K562 (cell line): ENCODE measurements around the gene F12. TPM values are rescaled to one million over a fixed set of nuclear protein-coding genes. Genes with fewer than 3 reads are reported as not detected.

Experiments
- CBX5 ChIP-seq: IDR thresholded peaks from 2 replicates; pipeline ENCODE4 v1.6.1; 2014; ENCODE audit warnings: low read depth, borderline replicate concordance
- LCOR ChIP-seq: sonication (generic); formaldehyde crosslinking; IDR thresholded peaks from 2 replicates; pipeline ENCODE4 v1.8.0; 2022; ENCODE audit warnings: mild to moderate bottlenecking, missing genetic modification reagents
- MCM2 ChIP-seq: fragments of 450-650 bp; IDR thresholded peaks from 2 replicates; pipeline ENCODE4 v1.6.1; 2017; ENCODE audit warnings: low read depth, mild to moderate bottlenecking
- NR3C1 ChIP-seq: sonication (generic); formaldehyde crosslinking; IDR thresholded peaks from 2 replicates; pipeline ENCODE4 v1.8.1; 2022; ENCODE audit warnings: missing genetic modification reagents
- SRSF1 ChIP-seq: fragments of 200-400 bp; formaldehyde crosslinking; IDR thresholded peaks from 2 replicates; pipeline ENCODE4 v1.6.1; 2017; ENCODE audit warnings: mild to moderate bottlenecking, low read depth, low read length, moderate library complexity
- ZBTB17 ChIP-seq: fragments of 450-650 bp; formaldehyde crosslinking; IDR thresholded peaks from 2 replicates; pipeline ENCODE4 v1.4.0; 2020; ENCODE audit warnings: mild to moderate bottlenecking
- ZKSCAN1 ChIP-seq: fragments of 150-350 bp; IDR thresholded peaks from 2 replicates; pipeline ENCODE4 v1.6.1; 2016; ENCODE audit warnings: low read depth, low read length
- ZNF12 ChIP-seq: sonication (generic); formaldehyde crosslinking; IDR thresholded peaks from 2 replicates; pipeline ENCODE4 v1.4.0; 2020; ENCODE audit warnings: mild to moderate bottlenecking, missing genetic modification reagents
- ZNF253 ChIP-seq: fragments of 250-450 bp; sonication (Bioruptor Pico); conservative IDR thresholded peaks from 2 replicates; pipeline ENCODE4 v1.6.1; 2021; ENCODE audit warnings: mild to moderate bottlenecking
- ZNF316 ChIP-seq: fragments of 450-650 bp; IDR thresholded peaks from 2 replicates; pipeline ENCODE4 v1.6.1; 2016
- ZNF436 ChIP-seq: fragments of 250-450, 450-650 bp; sonication (Bioruptor Pico); formaldehyde crosslinking; IDR thresholded peaks from 2 replicates; pipeline ENCODE4 v1.7.0; 2020; ENCODE audit warnings: mild to moderate bottlenecking
- ZNF507 ChIP-seq: conservative IDR thresholded peaks from 2 replicates; pipeline ENCODE4 v1.6.1; 2017; ENCODE audit warnings: missing genetic modification characterization, missing compliant biosample characterization
- ZNF766 ChIP-seq: fragments of 200-800 bp; sonication (Bioruptor generic); conservative IDR thresholded peaks from 2 replicates; pipeline ENCODE4 v1.6.1; 2016; ENCODE audit warnings: missing genetic modification characterization, missing compliant biosample characterization
- polyA plus RNA-seq, 8 experiments: library from polyadenylated mRNA; depleted of rRNA in 4 of 8; stranded (reverse) in 5 of 8; unstranded in 3 of 8; fragments of >200 nt; fragmentation: Nextera tagmentation in 2 of 8; fragmentation: Illumina TruSeq in 1 of 8; extraction: Ambion mirVana in 2 of 8; extraction: Trizol in 1 of 8; gene quantifications; 2 replicates each; pipeline versions ENCODE4 v1.2.1 to v1.2.3, GENCODE V29; 2011 to 2014; ENCODE audit warnings: inconsistent platforms in 1 of 8, missing spikeins in 1 of 8
- total RNA-seq, 7 experiments: library from RNA; depleted of rRNA in 6 of 7; stranded (reverse); fragments of >200 nt in 6 of 7; fragmentation: Illumina TruSeq in 2 of 7; extraction: Trizol in 2 of 7; gene quantifications; 2 replicates each; pipeline versions ENCODE4 v1.2.1 to v1.2.3, GENCODE V29; 2011 to 2021; ENCODE audit warnings: low replicate concordance in 1 of 7
- TF ChIP-seq, protein P1 (sequence below): sonication (generic); formaldehyde crosslinking; IDR thresholded peaks from 2 replicates; pipeline ENCODE4 v1.8.0; 2022; ENCODE audit warnings: missing genetic modification reagents, mild to moderate bottlenecking, borderline replicate concordance
- TF ChIP-seq, protein P2 (sequence below): fragments of 450-650 bp; IDR thresholded peaks from 2 replicates; pipeline ENCODE4 v1.7.1; 2018; ENCODE audit warnings: mild to moderate bottlenecking, low read depth; ENCODE audit not compliant: partially characterized antibody
- TF ChIP-seq, protein P3 (sequence below): fragments of 450-650 bp; IDR thresholded peaks from 2 replicates; pipeline ENCODE4 v1.6.1; 2016; ENCODE audit warnings: borderline replicate concordance
- TF ChIP-seq, protein P4 (sequence below): sonication (generic); formaldehyde crosslinking; IDR thresholded peaks from 2 replicates; pipeline ENCODE4 v1.8.0; 2023; ENCODE audit warnings: mild to moderate bottlenecking, missing genetic modification reagents

The F12 gene
- total and polyA plus RNA-seq, 9 of the 15 experiments (the other 6 are each of a cell fraction or from before 2014, with no cell fraction given): 0.59 to 18.3 (median 3.6) TPM

DNA sequence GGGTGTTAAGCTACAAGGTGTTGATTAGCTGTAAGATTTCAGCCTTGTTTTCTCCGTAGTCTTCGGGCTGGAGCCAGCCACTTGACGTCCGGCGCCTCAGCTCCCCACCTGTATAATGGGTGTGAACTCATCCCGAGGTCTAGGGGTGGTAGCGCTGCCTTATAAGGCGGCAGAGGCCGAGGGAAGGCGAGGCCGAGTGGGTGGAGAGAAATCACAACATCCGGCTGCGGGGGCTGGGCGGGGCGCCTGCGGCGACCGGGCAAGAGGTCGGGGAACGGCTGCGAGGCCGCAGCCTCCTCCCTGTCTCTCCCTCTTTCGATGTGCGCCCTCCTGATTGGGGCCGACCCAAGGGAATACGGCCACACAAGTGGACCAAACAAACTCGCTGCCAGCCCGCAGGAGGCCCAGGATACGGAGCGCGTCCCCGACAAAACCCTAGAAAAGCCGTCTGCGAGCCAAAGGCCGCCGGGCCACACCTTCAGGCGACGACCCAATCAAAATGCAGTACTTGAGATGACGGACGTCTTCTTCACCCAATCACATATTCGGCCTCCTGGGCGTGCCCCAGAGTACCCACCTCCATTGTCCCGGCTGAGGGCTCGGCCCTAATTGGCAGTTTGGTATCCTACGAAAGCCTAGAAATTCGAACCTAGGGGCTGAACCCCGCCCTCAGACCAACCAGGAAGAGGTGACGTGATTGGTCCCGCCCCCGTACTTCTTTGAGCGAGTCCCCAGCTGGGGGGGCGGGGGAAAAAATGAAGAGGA lies 16.6 kb upstream of the F12 start (continued):
- TF ChIP-seq, protein P1, sequence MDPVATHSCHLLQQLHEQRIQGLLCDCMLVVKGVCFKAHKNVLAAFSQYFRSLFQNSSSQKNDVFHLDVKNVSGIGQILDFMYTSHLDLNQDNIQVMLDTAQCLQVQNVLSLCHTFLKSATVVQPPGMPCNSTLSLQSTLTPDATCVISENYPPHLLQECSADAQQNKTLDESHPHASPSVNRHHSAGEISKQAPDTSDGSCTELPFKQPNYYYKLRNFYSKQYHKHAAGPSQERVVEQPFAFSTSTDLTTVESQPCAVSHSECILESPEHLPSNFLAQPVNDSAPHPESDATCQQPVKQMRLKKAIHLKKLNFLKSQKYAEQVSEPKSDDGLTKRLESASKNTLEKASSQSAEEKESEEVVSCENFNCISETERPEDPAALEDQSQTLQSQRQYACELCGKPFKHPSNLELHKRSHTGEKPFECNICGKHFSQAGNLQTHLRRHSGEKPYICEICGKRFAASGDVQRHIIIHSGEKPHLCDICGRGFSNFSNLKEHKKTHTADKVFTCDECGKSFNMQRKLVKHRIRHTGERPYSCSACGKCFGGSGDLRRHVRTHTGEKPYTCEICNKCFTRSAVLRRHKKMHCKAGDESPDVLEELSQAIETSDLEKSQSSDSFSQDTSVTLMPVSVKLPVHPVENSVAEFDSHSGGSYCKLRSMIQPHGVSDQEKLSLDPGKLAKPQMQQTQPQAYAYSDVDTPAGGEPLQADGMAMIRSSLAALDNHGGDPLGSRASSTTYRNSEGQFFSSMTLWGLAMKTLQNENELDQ (CRISPR knock-in tag): 0 out of 2 replicates have a peak, but pooled peaks have one; percentile 72
- TF ChIP-seq MCM2: no peak
- TF ChIP-seq, protein P2, sequence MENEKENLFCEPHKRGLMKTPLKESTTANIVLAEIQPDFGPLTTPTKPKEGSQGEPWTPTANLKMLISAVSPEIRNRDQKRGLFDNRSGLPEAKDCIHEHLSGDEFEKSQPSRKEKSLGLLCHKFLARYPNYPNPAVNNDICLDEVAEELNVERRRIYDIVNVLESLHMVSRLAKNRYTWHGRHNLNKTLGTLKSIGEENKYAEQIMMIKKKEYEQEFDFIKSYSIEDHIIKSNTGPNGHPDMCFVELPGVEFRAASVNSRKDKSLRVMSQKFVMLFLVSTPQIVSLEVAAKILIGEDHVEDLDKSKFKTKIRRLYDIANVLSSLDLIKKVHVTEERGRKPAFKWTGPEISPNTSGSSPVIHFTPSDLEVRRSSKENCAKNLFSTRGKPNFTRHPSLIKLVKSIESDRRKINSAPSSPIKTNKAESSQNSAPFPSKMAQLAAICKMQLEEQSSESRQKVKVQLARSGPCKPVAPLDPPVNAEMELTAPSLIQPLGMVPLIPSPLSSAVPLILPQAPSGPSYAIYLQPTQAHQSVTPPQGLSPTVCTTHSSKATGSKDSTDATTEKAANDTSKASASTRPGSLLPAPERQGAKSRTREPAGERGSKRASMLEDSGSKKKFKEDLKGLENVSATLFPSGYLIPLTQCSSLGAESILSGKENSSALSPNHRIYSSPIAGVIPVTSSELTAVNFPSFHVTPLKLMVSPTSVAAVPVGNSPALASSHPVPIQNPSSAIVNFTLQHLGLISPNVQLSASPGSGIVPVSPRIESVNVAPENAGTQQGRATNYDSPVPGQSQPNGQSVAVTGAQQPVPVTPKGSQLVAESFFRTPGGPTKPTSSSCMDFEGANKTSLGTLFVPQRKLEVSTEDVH: no peak
- TF ChIP-seq LCOR (CRISPR knock-in tag): no peak; the same call in none of the 2 replicates
- no peak for TF ChIP-seq NR3C1 (CRISPR knock-in tag)
- no peak; the same call in 1 of the 2 replicates for TF ChIP-seq ZKSCAN1
- TF ChIP-seq CBX5: no peak
- TF ChIP-seq ZNF316: no peak
- TF ChIP-seq ZNF12 (CRISPR knock-in tag): peak; percentile 89; the same call in 1 of the 2 replicates
- TF ChIP-seq ZNF507 (tag): no peak
- TF ChIP-seq ZNF436 (CRISPR knock-in tag): no peak
- TF ChIP-seq, protein P3, sequence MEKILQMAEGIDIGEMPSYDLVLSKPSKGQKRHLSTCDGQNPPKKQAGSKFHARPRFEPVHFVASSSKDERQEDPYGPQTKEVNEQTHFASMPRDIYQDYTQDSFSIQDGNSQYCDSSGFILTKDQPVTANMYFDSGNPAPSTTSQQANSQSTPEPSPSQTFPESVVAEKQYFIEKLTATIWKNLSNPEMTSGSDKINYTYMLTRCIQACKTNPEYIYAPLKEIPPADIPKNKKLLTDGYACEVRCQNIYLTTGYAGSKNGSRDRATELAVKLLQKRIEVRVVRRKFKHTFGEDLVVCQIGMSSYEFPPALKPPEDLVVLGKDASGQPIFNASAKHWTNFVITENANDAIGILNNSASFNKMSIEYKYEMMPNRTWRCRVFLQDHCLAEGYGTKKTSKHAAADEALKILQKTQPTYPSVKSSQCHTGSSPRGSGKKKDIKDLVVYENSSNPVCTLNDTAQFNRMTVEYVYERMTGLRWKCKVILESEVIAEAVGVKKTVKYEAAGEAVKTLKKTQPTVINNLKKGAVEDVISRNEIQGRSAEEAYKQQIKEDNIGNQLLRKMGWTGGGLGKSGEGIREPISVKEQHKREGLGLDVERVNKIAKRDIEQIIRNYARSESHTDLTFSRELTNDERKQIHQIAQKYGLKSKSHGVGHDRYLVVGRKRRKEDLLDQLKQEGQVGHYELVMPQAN: no peak
- TF ChIP-seq, protein P4, sequence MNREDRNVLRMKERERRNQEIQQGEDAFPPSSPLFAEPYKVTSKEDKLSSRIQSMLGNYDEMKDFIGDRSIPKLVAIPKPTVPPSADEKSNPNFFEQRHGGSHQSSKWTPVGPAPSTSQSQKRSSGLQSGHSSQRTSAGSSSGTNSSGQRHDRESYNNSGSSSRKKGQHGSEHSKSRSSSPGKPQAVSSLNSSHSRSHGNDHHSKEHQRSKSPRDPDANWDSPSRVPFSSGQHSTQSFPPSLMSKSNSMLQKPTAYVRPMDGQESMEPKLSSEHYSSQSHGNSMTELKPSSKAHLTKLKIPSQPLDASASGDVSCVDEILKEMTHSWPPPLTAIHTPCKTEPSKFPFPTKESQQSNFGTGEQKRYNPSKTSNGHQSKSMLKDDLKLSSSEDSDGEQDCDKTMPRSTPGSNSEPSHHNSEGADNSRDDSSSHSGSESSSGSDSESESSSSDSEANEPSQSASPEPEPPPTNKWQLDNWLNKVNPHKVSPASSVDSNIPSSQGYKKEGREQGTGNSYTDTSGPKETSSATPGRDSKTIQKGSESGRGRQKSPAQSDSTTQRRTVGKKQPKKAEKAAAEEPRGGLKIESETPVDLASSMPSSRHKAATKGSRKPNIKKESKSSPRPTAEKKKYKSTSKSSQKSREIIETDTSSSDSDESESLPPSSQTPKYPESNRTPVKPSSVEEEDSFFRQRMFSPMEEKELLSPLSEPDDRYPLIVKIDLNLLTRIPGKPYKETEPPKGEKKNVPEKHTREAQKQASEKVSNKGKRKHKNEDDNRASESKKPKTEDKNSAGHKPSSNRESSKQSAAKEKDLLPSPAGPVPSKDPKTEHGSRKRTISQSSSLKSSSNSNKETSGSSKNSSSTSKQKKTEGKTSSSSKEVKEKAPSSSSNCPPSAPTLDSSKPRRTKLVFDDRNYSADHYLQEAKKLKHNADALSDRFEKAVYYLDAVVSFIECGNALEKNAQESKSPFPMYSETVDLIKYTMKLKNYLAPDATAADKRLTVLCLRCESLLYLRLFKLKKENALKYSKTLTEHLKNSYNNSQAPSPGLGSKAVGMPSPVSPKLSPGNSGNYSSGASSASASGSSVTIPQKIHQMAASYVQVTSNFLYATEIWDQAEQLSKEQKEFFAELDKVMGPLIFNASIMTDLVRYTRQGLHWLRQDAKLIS: peak; percentile 84
- no peak for TF ChIP-seq ZNF253 (CRISPR knock-in tag)
- TF ChIP-seq ZNF766 (CRISPR knock-in tag): no peak
- TF ChIP-seq ZBTB17 (CRISPR knock-in tag): no peak
- no peak for TF ChIP-seq SRSF1
